LNCaP clone FGC (cell line): Measurements from ENCODE around the gene CCDC92B.
"Not testable (repeated sequence)": the region's sequence is repeated elsewhere in the genome, so short reads cannot be mapped to it uniquely, and the experiment has no call there.

Source experiments
- DNase-seq: peaks from one replicate; pipeline ENCODE4 v3.0.0-alpha.2; 2011; ENCODE audit warnings: low read depth
- H3K4me3 ChIP-seq: 2 replicates; pipeline ENCODE4 v1.5.1; 2011; ENCODE audit warnings: mild to moderate bottlenecking, low read depth, low read length, control low read depth
- TF ChIP-seq, protein P1 (sequence below): IDR thresholded peaks from 2 replicates; pipeline ENCODE4 v1.5.1; 2012; ENCODE audit warnings: mild to moderate bottlenecking; ENCODE audit not compliant: control insufficient read depth, insufficient read depth; ENCODE audit errors: extremely low read depth

The CCDC92B gene

GRCh38 chr17:2687074-2687418 is 62.4 kb downstream of the CCDC92B start:
- no peak for DNase-seq
- TF ChIP-seq, protein P1, sequence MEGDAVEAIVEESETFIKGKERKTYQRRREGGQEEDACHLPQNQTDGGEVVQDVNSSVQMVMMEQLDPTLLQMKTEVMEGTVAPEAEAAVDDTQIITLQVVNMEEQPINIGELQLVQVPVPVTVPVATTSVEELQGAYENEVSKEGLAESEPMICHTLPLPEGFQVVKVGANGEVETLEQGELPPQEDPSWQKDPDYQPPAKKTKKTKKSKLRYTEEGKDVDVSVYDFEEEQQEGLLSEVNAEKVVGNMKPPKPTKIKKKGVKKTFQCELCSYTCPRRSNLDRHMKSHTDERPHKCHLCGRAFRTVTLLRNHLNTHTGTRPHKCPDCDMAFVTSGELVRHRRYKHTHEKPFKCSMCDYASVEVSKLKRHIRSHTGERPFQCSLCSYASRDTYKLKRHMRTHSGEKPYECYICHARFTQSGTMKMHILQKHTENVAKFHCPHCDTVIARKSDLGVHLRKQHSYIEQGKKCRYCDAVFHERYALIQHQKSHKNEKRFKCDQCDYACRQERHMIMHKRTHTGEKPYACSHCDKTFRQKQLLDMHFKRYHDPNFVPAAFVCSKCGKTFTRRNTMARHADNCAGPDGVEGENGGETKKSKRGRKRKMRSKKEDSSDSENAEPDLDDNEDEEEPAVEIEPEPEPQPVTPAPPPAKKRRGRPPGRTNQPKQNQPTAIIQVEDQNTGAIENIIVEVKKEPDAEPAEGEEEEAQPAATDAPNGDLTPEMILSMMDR, result no peak
- H3K4me3 ChIP-seq, result no peak overlapping the region

DNA sequence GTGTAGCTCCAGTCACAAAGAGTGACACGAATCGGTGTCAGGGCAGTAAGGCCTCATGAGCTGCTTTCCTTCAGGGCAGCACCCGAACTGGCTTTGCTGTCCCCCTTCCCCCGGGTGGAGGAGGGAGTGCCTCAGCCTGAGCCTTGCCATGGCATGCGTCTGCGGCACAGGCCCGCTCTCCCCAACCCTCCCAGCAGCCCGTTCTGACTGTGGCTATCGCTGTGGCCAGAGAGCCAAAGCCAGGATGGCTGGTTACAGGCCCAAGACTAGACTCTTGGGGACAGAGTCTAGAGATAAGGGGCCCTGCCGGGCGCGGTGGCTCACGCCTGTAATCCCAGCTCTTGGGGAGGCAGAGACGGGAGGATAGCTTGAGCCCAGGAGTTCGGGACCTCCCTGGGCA is 63.8 kb downstream of the CCDC92B start:
- no peak overlapping the region for H3K4me3 ChIP-seq
- DNase-seq, result no peak
- TF ChIP-seq, protein P1, result no peak

DNA sequence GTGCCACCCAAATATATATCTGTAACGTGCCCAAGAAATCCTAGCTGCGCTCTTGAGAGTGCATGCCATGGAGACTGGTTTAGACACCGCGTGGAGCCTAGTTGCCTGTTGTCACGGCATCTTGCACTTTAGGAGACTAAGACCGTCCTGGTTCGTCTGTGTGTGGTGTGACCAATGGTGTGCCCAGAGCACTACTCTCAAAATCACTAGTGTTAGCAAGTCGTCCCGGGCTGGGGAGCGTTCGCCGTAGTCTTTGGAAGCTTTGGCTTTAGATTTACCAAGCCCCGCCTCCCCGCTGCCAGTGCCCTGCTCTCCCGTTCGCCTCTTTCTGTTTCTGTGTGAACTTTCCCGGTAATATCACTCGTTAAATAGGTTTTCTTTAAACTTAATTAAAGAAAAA is 64.9 kb downstream of the CCDC92B start:
- H3K4me3 ChIP-seq, result no peak overlapping the region

GRCh38 chr17:2683912-2684311 is 65.5 kb downstream of the CCDC92B start:
- TF ChIP-seq, protein P1, result no peak
- DNase-seq, result peak; percentile 85
- no peak overlapping the region for H3K4me3 ChIP-seq

More for the DNA sequence above, 64.9 kb downstream of the CCDC92B start:
- no peak for DNase-seq
- TF ChIP-seq, protein P1, result no peak

- no peak overlapping the region for H3K4me3 ChIP-seq
- no peak for DNase-seq
- TF ChIP-seq, protein P1, result no peak
These were observed 67.1 kb downstream of the CCDC92B start for GRCh38 chr17:2682176-2682938.

GRCh38 chr17:2681650-2682049 is 67.8 kb downstream of the CCDC92B start:
- DNase-seq, result no peak
- TF ChIP-seq, protein P1, result no peak

GRCh38 chr17:2680961-2681360 is 68.5 kb downstream of the CCDC92B start:
- TF ChIP-seq, protein P1, result no peak
- no peak for DNase-seq

More at GRCh38 chr17:2681650-2682049, 67.8 kb downstream of the CCDC92B start:
- H3K4me3 ChIP-seq, result no peak overlapping the region

DNA sequence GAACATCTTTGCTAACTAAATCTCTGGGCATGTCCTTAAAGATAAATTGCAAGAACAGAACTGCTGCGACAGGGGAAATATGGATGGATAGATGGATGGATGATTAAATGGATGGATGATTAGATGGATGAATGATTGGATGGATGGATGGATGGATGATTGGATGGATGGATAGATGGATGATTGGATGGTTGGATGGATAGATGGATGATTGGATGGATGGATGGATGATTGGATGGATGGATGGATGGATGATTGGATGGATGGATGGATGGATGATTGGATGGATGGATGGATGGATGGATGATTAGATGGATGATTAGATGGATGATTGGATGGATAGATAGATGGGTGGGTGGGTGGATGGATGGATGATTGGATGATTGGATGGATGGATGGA is 70.2 kb downstream of the CCDC92B start:
- DNase-seq, H3K4me3 ChIP-seq: not testable (repeated sequence)

More at GRCh38 chr17:2680961-2681360, 68.5 kb downstream of the CCDC92B start:
- H3K4me3 ChIP-seq, result no peak overlapping the region
